Measurements from ENCODE around the gene GFRA1. TPM values are rescaled to one million over a fixed set of nuclear protein-coding genes. Genes with fewer than 3 reads are reported as not detected.

Gene GFRA1
- total and polyA plus RNA-seq, 11 donors = 0.76 to 18.6 (median 1.4) TPM

- intact Hi-C loops (cut with DNase I) = no loop called here
Measured at GRCh38 chr10:116198676-116199035, 74.3 kb downstream of the GFRA1 start.

GRCh38 chr10:116197946-116198675 lies 74.9 kb downstream of the GFRA1 start:
- ATAC-seq = no peak

More at GRCh38 chr10:116198676-116199035, 74.3 kb downstream of the GFRA1 start:
- WGBS, 4 donors = 74 to 81% (median 76%) methylated on average over 4 of the region's 4 CpGs
- Histone ChIP-seq H3K9me3 (peaks cover 0 to 24% (median 7%) of the 10 kb centered on the region in 12 donors), H3K36me3 (no peaks in the 10 kb centered on the region), H3K4me1 (no peaks in the 10 kb centered on the region), H3K4me3 (no peak overlapping the region), H3K27ac (no peak overlapping the region), H3K27me3 (no peaks in the 10 kb centered on the region)
- DNase-seq = no peak
- ATAC-seq = no peak
- TF ChIP-seq POLR2A (IDR thresholded peaks at IDR 0.05) = no peak
- no peak for TF ChIP-seq CTCF (IDR thresholded peaks at IDR 0.05)

GRCh38 chr10:116195583-116195982 lies 77.4 kb downstream of the GFRA1 start:
- H3K9me3 ChIP-seq = peaks cover 0 to 24% (median 7%) of the 10 kb centered on the region in 12 donors
- intact Hi-C loops (cut with DNase I) = no loop called here
- no peak overlapping the region for H3K4me3 ChIP-seq
- TF ChIP-seq POLR2A (IDR thresholded peaks at IDR 0.05) (no peak), CTCF (IDR thresholded peaks at IDR 0.05) (no peak)
- no peaks in the 10 kb centered on the region for H3K27me3 ChIP-seq
- no peaks in the 10 kb centered on the region for H3K4me1 ChIP-seq
- ATAC-seq (no peak), DNase-seq (no peak)
- 92 to 95% (median 93%) methylated on average over 4 of the region's 4 CpGs for WGBS, 4 donors
- no peak overlapping the region for H3K27ac ChIP-seq
- no peaks in the 10 kb centered on the region for H3K36me3 ChIP-seq

More at GRCh38 chr10:116197946-116198675, 74.9 kb downstream of the GFRA1 start:
- Histone ChIP-seq H3K4me1 (no peaks in the 10 kb centered on the region), H3K9me3 (peaks cover 0 to 24% (median 7%) of the 10 kb centered on the region in 12 donors), H3K36me3 (no peaks in the 10 kb centered on the region), H3K27ac (no peak overlapping the region), H3K4me3 (no peak overlapping the region), H3K27me3 (no peaks in the 10 kb centered on the region)
- DNase-seq = no peak
- no peak for TF ChIP-seq CTCF (IDR thresholded peaks at IDR 0.05)
- no peak for TF ChIP-seq POLR2A (IDR thresholded peaks at IDR 0.05)
- intact Hi-C loops (cut with DNase I) = no loop called here
- 67 to 73% (median 71%) methylated on average over 12 of the region's 12 CpGs for WGBS, 4 donors

GRCh38 chr10:116195039-116195438 lies 78.0 kb downstream of the GFRA1 start:
- H3K36me3 ChIP-seq = no peaks in the 10 kb centered on the region
- H3K4me1 ChIP-seq = no peaks in the 10 kb centered on the region
- intact Hi-C loops (cut with DNase I) = no loop called here
- ATAC-seq (no peak), DNase-seq (no peak)
- no peak overlapping the region for H3K4me3 ChIP-seq
- peaks cover 0 to 24% (median 7%) of the 10 kb centered on the region in 12 donors for H3K9me3 ChIP-seq
- 58 to 97% (median 88%) methylated on average over 2 of the region's 2 CpGs for WGBS, 4 donors
- TF ChIP-seq POLR2A (IDR thresholded peaks at IDR 0.05) = no peak
- TF ChIP-seq CTCF (IDR thresholded peaks at IDR 0.05) = no peak
- H3K27me3 ChIP-seq = no peaks in the 10 kb centered on the region
- no peak overlapping the region for H3K27ac ChIP-seq
